Measurements from ENCODE around the gene PODXL.

PODXL gene

GRCh38 chr7:131563918-131564317, 7.5 kb upstream of the PODXL start:
- no peak for DNase-seq

GRCh38 chr7:131562941-131563340, 6.5 kb upstream of the PODXL start:
- DNase-seq: no peak

DNA sequence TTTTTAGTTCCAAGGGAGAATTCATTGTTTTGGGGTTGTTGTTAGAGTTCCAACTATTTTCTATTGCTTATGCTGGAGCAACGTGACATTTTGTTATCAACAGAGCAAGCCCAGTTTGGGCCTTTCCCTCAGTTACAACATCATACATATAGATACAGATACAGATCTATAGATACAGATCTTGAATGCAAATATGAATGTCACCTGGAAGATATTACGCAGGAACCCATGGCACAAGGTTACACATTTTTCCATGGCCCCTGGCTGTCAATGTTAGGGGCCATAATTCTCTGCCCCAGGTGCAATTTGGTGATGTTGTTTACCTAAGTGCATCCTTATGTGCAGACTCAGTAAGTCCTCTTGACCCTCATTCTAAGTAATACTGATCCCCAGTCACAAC, 3.6 kb upstream of the PODXL start:
- DNase-seq: no peak

- no peak for DNase-seq
Observed at GRCh38 chr7:131557652-131558385, 1.4 kb upstream of the PODXL start.

DNA sequence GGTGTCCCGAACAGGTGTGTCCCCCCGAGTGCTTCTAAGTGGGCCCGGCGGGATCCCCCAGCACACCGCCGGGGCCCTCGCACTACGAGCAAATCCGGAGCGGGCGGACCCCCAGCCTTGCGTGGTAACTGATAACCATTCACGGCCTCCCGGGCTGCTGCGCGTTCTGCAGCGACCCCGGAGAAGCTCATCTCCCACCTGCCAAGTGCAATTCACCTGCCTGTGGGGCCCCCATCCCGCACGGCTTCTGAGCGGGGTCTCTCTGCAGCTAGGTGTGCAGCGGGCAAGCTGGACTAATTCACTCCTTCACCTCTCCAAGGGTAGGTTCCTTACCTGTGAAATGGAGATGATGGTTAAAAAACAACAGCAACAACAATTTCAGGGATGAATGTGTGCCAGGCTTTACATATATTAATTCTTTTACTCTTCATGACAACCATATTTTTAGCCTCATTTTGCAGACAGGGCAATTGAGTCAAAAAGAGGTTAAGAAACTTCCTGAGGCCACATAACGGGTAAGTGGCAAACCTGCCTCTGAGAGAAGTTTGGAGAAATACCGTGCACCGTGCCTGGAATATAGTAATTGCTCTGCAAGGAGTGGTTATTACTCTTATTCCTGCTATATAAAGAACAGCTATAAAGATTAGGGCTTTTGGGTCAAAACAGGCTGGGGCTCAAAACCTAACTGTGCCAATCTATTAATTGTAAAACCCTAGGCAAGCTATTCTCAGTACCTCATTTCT, 652 bp upstream of the PODXL start:
- DNase-seq: no peak

DNA sequence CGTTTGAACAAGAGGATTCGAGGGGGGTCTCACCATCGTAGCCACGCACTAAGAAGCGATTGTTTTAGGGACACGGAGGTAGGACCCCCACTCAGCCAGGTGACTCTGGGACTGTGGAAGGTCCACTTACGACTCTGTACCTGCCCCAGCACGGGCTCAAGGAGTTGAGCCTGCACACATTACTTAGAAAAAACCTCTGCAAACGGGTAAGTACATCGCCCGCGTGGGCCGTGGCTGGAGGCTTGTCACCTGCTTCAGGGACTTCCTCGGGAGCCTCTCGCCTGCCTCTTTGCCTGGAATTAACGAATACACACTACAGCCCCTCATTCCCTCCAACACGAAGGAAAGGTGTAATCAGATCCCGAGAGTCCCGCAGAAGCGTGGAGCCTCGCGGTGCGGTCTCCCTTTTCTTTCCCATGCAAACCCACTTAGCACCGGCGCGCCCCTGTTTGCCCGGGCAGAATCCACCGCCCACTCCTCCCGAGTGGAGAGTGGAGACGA, 826 bp downstream of the PODXL start:
- no peak for DNase-seq

GRCh38 chr7:131554880-131555516, 1.4 kb downstream of the PODXL start:
- no peak for DNase-seq

DNA sequence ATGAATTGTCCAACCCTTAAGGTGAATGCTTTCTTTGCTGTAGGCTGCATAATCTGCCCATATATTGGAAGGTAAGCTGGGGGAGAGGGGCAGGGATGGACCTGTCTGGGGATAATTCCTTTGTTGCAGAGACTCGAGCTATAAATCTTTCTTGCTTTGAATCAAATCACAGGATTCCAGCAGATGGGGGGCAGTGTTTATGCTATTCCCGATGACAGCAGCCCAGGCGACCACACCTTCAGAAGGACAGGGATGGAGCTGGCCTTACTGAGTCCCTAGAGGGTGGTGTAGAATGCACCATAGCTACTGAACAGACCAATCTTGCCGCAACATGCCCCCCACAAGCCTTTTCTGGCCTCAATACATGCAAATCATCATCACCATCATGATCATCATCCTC, 2.5 kb downstream of the PODXL start:
- DNase-seq: no peak

GRCh38 chr7:131552053-131552452, 4.4 kb downstream of the PODXL start:
- DNase-seq: no peak

DNA sequence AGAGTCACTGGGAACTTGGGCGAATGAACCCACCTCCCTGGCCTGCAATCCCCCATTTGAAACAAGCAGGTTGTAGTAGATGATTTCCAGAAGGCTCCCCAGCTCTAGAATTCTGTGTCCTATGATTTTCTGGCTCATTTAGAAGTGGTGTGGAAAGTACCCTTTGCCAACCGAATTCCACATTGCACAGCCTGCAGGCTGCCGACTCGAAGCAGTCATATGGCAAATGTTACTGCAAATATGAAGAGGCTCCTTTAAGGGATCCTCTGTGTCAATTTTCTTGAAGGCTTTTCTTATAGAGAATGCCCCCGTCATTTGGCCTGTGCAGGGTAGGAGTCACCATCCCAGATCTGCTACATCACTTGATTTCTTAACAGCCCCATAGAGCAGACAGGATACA, 5.6 kb downstream of the PODXL start:
- DNase-seq: no peak

DNA sequence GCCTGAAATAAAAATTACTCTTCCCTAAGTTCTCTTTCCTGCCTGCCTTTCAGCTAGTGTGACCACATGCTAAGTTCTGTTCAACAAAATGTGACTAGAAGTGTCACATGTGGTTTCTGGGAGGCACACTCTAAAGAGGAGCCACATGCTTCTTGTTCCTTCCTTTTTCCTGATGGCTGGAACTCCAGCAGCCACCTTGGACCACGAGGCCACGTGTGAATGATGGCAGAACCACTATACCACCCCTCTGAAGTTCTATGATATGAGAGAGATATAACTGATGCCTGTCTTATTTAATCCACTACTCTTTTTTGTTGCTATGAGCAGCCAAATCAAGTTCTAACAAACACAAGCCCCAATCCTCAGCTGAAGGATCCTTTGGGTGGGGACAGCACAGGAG, 8.1 kb downstream of the PODXL start:
- no peak for DNase-seq

DNA sequence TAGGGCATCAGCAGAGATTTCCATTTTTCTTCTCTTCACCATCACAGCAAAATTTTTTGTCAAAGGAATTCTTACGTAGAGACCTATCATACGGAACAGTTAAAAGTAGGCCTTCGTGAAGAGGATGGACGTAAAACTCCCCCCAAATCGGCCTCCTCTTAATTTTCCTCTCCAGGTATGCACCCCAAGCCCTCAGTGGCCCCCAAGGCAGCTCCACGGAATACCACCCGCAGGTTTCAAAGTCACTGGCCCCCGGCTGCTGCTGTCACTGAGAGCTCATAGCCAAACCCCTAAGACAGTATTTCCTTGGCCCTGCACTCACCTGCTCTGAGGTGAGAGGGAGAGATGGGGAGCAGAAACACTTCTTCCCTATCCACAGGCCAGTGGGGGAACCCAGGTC, 8.8 kb downstream of the PODXL start:
- no peak for DNase-seq

GRCh38 chr7:131546583-131547141, 9.8 kb downstream of the PODXL start:
- no peak for DNase-seq

DNA sequence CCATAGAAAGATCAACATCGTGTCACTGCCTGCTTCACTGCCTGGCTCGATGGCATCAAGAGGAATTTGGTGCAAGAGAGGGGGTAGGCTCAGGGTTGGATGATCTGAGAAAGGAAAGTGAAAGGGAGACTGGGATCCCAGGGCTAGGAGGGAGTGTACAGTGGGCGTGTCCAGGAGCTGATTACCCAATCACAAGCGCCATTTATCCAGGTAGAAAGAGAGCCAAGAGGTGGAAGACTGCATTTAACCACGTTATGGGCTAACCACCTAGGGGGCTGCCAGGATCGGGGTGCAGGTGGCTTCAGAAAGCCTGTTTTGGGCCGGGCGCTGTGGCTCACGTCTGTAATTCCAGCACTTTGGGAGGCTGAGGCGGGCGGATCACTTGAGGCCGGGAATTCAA, 10.3 kb downstream of the PODXL start:
- no peak for DNase-seq

DNA sequence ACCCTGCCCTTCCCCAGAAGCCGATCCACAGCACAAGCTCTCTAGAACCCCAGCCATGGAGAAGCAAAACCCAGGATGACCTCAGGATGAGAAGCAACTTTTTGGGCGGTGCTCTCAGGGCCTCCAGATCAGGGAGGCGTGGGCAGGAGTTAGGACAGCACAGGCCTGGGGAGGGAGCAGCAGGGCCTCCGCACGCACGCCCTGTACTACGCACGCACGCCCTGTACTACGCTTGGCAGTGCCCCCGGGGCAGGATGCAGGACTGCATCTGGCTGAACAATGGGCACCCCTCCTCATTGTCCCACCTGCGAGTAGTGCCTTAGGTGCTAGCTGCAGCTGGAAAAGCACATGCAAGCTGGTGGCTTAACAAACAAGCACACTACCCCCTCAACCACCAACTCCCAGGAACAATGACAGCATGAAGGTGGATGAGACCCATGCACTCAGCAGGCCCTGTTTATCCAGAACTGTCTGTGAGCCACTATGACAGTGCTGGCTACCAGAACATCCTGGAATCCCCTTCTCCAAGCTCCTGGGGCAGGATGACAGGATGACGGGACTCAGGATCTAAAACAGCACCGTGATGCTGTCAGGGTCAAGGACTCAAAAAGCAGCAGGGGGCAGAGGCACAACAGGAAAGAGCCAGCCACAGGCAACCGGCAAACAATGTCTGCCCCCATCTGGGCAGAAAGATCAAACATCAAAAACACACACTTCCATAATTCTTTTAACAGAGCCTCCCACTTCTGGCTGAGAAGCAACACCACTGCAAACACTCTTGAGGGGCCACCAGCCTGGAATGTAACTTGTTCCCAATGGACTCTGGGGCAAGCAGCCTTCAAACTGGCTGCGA, 11.8 kb downstream of the PODXL start:
- DNase-seq: no peak

DNA sequence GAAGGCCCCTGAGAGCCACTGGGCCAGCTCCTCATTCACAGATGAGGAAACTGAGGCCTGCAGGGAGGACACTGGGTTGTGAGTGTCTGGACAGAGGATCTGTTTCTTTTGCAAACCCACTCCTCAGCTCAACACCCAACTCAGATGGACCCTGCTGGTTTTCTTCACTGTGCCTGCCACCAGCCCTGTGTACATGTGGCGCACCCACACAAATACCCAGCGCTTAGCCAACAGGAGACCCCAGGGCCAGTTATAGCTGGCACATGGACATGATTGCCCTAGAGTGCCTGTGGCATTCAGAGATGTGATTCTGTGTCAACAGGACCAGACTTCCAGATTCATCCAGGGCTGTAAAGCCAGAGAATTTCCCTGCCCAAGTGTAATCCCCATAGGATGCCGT, 12.4 kb downstream of the PODXL start:
- DNase-seq: no peak

DNA sequence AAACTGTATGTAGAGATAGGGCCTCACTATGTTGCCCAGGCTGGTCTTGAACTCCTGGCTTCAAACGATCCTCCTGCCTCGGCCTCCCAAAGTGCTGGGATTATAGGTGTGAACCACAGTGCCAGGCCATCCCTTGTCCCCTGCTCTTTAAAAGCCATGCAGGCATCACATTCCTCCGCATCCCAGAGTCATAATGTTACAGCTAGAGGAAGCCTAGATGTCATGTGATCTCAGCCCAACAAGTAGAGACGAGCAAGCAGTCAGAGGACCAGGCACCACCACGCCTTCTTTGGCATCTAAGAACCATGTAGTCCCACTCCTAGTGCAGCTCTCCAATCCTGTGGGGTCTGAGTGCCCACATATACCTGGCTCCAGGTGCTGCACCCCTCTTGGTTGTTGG, 13.1 kb downstream of the PODXL start:
- DNase-seq: no peak

DNA sequence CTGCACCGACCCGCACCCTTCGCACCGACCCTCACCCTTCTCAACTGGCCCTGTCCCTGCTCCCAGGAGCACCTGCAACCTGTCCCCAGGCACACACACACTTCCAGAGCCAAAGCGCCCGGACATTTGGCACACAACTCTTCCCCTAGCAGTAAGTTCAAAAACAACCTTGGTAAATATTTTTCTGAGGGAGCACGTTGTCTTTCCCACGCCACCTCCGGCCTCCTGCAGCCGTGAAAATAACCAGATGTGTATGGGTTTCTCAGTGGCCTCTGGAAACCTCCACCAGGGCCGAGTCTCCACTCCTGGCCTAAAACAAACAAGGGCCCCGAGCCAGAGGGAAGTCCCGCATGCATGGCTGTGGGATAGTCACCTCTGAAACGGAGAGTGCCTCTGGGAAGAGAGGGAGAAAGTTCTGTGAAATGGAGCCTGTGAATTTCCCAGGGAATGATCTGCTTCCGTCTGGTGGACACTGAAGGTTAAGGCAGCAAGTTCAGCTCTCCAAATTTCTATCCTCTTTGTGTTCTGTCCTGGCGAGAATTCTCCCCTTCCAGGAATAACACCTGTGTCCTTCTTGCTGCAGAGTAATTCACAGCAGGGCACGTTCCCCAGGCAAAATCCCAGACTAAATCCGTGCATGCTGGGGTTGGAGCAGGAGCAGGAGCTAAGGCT, 15.8 kb downstream of the PODXL start:
- DNase-seq: no peak

- DNase-seq: no peak
Observed at GRCh38 chr7:131538813-131539179, 17.6 kb downstream of the PODXL start.

DNA sequence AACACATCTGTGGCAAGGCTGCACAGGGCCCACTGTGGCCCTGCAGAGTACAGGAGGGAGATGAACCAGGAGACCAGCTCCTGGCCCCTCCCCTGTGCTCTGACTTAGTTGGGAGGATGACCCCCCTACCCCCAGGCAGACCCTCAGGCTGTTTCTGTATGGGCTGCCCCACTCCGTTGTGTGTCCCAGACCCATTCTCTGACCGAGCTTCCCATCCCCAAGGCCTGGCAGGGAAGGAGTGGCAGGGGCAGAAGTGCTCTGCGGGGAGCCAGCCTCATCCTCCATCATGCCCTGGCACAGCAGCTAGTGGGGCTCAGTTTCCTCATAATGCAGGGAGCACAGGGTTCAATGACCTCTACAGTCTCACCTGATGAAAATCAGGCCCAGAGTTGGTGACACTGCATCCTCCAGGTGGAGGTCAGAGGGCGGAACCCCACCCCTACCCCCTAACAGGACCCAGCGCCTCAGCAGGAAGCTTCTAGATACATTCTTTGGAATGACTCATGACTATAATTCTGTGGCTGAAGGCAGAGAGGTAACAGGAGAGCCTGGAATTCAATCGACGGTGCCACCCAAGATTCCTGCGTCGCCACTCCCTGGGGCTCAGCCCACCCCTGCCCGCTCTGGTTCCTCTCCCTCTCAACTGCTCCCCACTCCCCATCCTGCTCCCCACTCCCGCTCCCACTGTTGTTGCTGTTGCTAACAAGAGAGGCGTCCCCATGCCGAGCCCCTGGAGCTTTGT, 18.2 kb downstream of the PODXL start:
- no peak for DNase-seq

DNA sequence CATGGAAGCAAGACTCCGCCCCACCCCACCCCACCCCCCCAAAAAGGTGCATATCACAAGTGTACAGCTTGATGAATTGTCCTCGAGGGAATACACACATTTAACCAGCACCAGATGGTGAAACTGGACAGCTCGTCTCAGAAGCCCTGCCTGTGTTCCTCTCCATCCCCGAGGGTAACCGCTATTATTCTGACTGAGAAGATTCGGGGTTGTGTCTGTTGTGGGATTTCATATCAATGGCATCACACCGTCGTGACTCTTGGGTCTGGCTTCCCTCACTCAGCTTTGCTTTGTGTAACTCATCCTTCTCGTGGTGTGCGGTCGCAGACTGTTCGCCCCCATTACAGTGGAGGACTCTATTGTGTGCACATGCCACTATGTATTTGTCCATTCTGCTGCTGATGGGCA, 18.9 kb downstream of the PODXL start:
- DNase-seq: no peak
